SU-DHL-6 (cell line): Measurements from ENCODE around the gene PRDM11.

ENCODE experiments used
- H2AFZ ChIP-seq: fragments of 200-600 bp; sonication (generic); 2 replicates; pipeline ENCODE4 v1.6.1; 2014; ENCODE audit warnings: low read depth, mild to moderate bottlenecking, moderate library complexity, mixed read lengths, antibody characterized with exemption, low read length; ENCODE audit not compliant: severe bottlenecking
- H3F3A ChIP-seq: fragments of 200-600 bp; shearing (Covaris generic); 2 replicates; pipeline ENCODE4 v1.6.0; 2016; ENCODE audit warnings: antibody characterized with exemption, mild to moderate bottlenecking; ENCODE audit not compliant: insufficient read depth
- H3K27ac ChIP-seq: fragments of 200-600 bp; sonication (generic); 2 replicates; pipeline ENCODE4 v1.5.1; 2016; ENCODE audit warnings: low read depth, mild to moderate bottlenecking, low read length, moderate library complexity, mixed read lengths
- H3K27me3 ChIP-seq: fragments of 200-600 bp; sonication (generic), shearing (Covaris generic); 2 replicates; pipeline ENCODE4 v1.6.0; 2014; ENCODE audit warnings: mild to moderate bottlenecking, low read length
- H3K36me3 ChIP-seq: fragments of 200-600 bp; sonication (generic); 2 replicates; pipeline ENCODE4 v1.6.1; 2014; ENCODE audit warnings: mild to moderate bottlenecking, low read length, mixed read lengths
- H3K4me2 ChIP-seq: fragments of 300-600, 200-600 bp; shearing (Covaris generic), sonication (generic); 2 replicates; pipeline ENCODE4 v1.6.0; 2014; ENCODE audit warnings: low read length, low read depth, mild to moderate bottlenecking; ENCODE audit not compliant: poor library complexity, severe bottlenecking
- H3K4me3 ChIP-seq: fragments of 200-600 bp; sonication (generic); 2 replicates; pipeline ENCODE4 v1.5.1; 2014; ENCODE audit warnings: antibody characterized with exemption, low read length, mild to moderate bottlenecking, mixed read lengths; ENCODE audit not compliant: insufficient read depth, poor library complexity, severe bottlenecking
- H3K79me2 ChIP-seq: fragments of 200-600 bp; sonication (generic); 2 replicates; pipeline ENCODE4 v1.6.1; 2014; ENCODE audit warnings: mild to moderate bottlenecking, low read length, moderate library complexity; ENCODE audit not compliant: insufficient read depth
- H3K9ac ChIP-seq: fragments of 200-600 bp; sonication (generic); 2 replicates; pipeline ENCODE4 v1.7.0; 2014; ENCODE audit warnings: mild to moderate bottlenecking, low read length
- H3K9me2 ChIP-seq: fragments of 200-600 bp; sonication (generic); replicated peaks from 2 replicates; pipeline ENCODE4 v1.6.1; 2014; ENCODE audit warnings: low read length; ENCODE audit not compliant: insufficient read depth
- H3K9me3 ChIP-seq: fragments of 200-600 bp; sonication (generic); 2 replicates; pipeline ENCODE4 v1.6.1; 2014; ENCODE audit warnings: low read length, mixed read lengths; ENCODE audit not compliant: insufficient read depth
- H4K20me1 ChIP-seq: fragments of 200-600 bp; sonication (generic); 2 replicates; pipeline ENCODE4 v1.6.1; 2014; ENCODE audit warnings: low read depth, mild to moderate bottlenecking, antibody characterized with exemption, low read length, moderate library complexity, mixed read lengths
- EZH2phosphoT487 ChIP-seq: fragments of 200-600 bp; sonication (generic), shearing (Covaris generic); conservative IDR thresholded peaks from 2 replicates; pipeline ENCODE4 v1.6.1; 2018; ENCODE audit warnings: mild to moderate bottlenecking, antibody characterized with exemption, low read length, moderate library complexity, mixed read lengths
- TF ChIP-seq, protein P1 (sequence below): fragments of 200-600 bp; sonication (generic); IDR thresholded peaks from one replicate; pipeline ENCODE4 v1.5.1; 2017; ENCODE audit warnings: antibody characterized with exemption, mild to moderate bottlenecking, low read length, moderate library complexity; ENCODE audit not compliant: insufficient read depth, poor library complexity, severe bottlenecking

The PRDM11 gene

GRCh38 chr11:45280449-45280848, 134.0 kb downstream of the PRDM11 start:
- no peaks in the 10 kb centered on the region for H3K9me2 ChIP-seq
- H3F3A ChIP-seq, result no peaks in the 10 kb centered on the region
- H3K4me2 ChIP-seq, result no peak overlapping the region
- no peak overlapping the region for H2AFZ ChIP-seq
- H3K9me3 ChIP-seq, result no peaks in the 10 kb centered on the region
- H3K36me3 ChIP-seq, result no peaks in the 10 kb centered on the region
- no peak overlapping the region for H3K27ac ChIP-seq
- no peaks in the 10 kb centered on the region for H4K20me1 ChIP-seq
- H3K27me3 ChIP-seq, result no peaks in the 10 kb centered on the region
- H3K9ac ChIP-seq, result no peak overlapping the region
- TF ChIP-seq, protein P1, sequence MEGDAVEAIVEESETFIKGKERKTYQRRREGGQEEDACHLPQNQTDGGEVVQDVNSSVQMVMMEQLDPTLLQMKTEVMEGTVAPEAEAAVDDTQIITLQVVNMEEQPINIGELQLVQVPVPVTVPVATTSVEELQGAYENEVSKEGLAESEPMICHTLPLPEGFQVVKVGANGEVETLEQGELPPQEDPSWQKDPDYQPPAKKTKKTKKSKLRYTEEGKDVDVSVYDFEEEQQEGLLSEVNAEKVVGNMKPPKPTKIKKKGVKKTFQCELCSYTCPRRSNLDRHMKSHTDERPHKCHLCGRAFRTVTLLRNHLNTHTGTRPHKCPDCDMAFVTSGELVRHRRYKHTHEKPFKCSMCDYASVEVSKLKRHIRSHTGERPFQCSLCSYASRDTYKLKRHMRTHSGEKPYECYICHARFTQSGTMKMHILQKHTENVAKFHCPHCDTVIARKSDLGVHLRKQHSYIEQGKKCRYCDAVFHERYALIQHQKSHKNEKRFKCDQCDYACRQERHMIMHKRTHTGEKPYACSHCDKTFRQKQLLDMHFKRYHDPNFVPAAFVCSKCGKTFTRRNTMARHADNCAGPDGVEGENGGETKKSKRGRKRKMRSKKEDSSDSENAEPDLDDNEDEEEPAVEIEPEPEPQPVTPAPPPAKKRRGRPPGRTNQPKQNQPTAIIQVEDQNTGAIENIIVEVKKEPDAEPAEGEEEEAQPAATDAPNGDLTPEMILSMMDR, result no peak
- TF ChIP-seq EZH2phosphoT487, result no peak
- no peaks in the 10 kb centered on the region for H3K79me2 ChIP-seq
- no peak overlapping the region for H3K4me3 ChIP-seq

DNA sequence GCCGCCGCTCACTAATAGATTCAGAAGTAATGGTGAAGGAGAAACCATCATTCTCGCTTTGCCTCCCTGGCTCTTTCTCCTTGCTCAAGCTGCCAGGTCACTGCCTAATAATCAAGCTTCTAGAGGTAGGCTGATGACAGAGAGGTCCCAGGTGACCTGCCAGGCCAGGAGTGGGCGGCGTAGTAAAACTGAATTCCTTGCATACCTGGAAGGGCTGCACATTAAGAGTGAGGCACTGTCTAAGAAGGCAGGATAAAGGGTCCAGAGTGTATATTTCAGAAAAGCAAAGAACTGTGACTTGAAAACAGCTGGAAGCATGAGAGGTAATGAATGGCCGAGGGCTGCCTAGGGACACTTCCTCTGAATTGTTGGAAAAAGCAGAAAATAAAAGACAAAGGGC, 135.6 kb downstream of the PRDM11 start:
- Histone ChIP-seq H4K20me1 (no peaks in the 10 kb centered on the region), H3K79me2 (no peaks in the 10 kb centered on the region), H3K4me2 (no peak overlapping the region), H3K4me3 (no peak overlapping the region), H2AFZ (no peak overlapping the region), H3K9me2 (no peaks in the 10 kb centered on the region), H3K9me3 (no peaks in the 10 kb centered on the region), H3F3A (no peaks in the 10 kb centered on the region), H3K27ac (no peak overlapping the region), H3K36me3 (no peaks in the 10 kb centered on the region), H3K9ac (no peak overlapping the region), H3K27me3 (no peaks in the 10 kb centered on the region)
- TF ChIP-seq, protein P1, result no peak
- TF ChIP-seq EZH2phosphoT487, result no peak
